GM12874 (cell line): ENCODE measurements around the gene DCLK1.

Experiments used
- TF ChIP-seq, protein P1 (sequence below): IDR thresholded peaks from 2 replicates; pipeline ENCODE4 v1.5.1; 2011; ENCODE audit warnings: low read depth, mild to moderate bottlenecking, control low read depth, low read length, moderate library complexity; ENCODE audit not compliant: insufficient read depth

DCLK1 gene

GRCh38 chr13:35956074-35956473 lies 175.1 kb downstream of the DCLK1 start:
- TF ChIP-seq, protein P1, sequence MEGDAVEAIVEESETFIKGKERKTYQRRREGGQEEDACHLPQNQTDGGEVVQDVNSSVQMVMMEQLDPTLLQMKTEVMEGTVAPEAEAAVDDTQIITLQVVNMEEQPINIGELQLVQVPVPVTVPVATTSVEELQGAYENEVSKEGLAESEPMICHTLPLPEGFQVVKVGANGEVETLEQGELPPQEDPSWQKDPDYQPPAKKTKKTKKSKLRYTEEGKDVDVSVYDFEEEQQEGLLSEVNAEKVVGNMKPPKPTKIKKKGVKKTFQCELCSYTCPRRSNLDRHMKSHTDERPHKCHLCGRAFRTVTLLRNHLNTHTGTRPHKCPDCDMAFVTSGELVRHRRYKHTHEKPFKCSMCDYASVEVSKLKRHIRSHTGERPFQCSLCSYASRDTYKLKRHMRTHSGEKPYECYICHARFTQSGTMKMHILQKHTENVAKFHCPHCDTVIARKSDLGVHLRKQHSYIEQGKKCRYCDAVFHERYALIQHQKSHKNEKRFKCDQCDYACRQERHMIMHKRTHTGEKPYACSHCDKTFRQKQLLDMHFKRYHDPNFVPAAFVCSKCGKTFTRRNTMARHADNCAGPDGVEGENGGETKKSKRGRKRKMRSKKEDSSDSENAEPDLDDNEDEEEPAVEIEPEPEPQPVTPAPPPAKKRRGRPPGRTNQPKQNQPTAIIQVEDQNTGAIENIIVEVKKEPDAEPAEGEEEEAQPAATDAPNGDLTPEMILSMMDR: no peak

DNA sequence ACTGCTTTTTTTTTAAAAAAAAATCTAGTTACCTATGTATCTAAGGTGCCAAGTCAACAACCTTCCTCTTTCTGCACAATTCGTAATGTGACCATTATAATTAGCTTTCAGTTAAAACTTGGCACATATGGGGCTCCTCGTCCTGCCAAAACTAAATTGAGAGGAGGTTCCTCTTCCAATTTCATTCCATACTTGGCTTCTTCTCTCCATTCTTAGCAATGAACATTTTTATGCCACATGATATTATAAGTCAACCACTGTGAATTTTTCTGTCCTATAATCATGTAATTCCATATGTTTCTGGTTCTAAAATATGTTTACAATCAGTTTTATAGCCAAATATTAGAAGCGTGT lies 177.0 kb downstream of the DCLK1 start:
- TF ChIP-seq, protein P1: no peak

DNA sequence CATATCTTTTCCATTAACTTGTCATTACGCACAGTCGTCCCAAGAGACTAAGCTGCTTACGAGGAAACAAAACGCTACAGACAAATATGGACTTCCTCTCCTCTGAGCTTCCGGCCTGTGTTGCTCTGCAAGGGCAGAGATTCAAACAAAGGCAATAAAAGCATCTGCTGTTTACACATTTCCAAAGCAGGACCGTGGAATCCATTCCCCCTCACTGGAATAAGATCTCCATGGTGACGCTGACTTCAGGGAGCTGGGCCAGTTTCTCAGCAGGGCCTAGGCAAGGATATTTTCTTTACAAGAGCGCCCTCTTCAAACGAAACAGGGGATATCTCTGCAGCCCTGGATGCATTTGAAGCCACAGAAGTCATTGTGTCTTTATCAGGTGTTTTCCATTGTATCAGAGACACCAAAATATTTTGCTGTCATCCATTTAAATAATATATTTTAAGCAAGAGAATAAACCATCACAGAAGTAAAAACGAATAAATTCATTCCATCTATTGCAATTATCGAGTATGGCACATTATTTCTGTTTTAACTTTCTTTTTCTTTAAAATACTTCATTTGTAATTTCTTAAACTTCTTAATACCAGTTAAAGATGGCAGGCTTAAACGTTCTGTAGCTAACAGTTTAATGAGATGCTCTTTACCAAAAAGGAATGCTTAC lies 177.5 kb downstream of the DCLK1 start:
- TF ChIP-seq, protein P1: peak; percentile 22; the same call in 1 of the 2 replicates

- TF ChIP-seq, protein P1: no peak
Measured at GRCh38 chr13:35947315-35947714, 183.9 kb downstream of the DCLK1 start.

GRCh38 chr13:35945368-35945767 lies 185.8 kb downstream of the DCLK1 start:
- TF ChIP-seq, protein P1: no peak

DNA sequence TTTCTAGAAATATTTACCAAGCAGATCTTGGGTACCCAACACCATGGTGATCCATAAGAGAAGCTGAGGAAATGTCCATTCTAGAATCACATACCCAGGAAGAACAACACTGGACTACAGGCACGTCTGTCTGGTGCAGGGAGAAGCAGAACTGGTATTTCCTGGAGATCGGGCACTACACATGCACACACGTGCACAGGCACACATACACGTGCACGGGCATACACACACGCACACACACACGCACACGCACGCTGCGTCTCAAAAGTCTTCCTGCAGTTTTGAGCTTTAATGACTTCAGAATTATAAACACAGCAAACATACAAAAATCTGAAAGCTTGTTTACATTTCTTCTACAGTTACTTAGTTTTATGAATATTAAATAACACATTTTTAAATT lies 189.8 kb downstream of the DCLK1 start:
- TF ChIP-seq, protein P1: no peak

GRCh38 chr13:35940734-35941133 lies 190.4 kb downstream of the DCLK1 start:
- TF ChIP-seq, protein P1: no peak
